HCT116 (cell line): Measurements from ENCODE around the gene SETD2. TPM values are rescaled to one million over a fixed set of nuclear protein-coding genes. Genes with fewer than 3 reads are reported as not detected.

Experiments
- ATAC-seq: fragments of 200-7000 bp; cut with Tn5 transposase; 2 replicates; pipeline ENCODE4 v1.9.1; 2020; ENCODE audit warnings: mild to moderate bottlenecking, moderate library complexity
- BruUV-seq: library from RNA; stranded (reverse); fragments of 400-500 nt; replicated peaks from 2 replicates; lab custom pipeline; 2021; lab: Mats Ljungman, UMichigan
- CTCF ChIA-PET: fragments of 300-600 bp; sonication (Branson Sonifier 250); formaldehyde crosslinking; loops from one replicate; lab custom pipeline; 2021; ENCODE audit warnings: antibody characterized with exemption; lab: Charles Lee
- POLR2A ChIA-PET: fragments of 300-600, 350-600 bp; sonication (Branson Sonifier 250); formaldehyde crosslinking; loops from one replicate; lab custom pipeline; 2021; ENCODE audit warnings: antibody characterized with exemption; lab: Charles Lee
- RAD21 ChIA-PET, 2 experiments: fragments of 300-600 bp; sonication (Branson Sonifier 250); formaldehyde crosslinking; loops; one replicate each; lab custom pipeline; 2023; ENCODE audit warnings: low total read pairs in 2 of 2; ENCODE audit not compliant: uncharacterized antibody in 2 of 2, unreplicated experiment in 2 of 2, low non-redundant PET in 1 of 2; lab: Charles Lee
- DNase-seq: peaks from one replicate; pipeline ENCODE4 v3.0.0-alpha.2; 2010; ENCODE audit warnings: low read depth, low spot score
- H2AFZ ChIP-seq: fragments of 200-600 bp; shearing (Covaris generic), sonication (generic); 2 replicates; pipeline ENCODE4 v1.6.1; 2017; ENCODE audit warnings: low read depth, mixed run types, mixed read lengths, antibody characterized with exemption, low read length; ENCODE audit not compliant: poor library complexity, severe bottlenecking
- H3K27ac ChIP-seq: 2 replicates; pipeline ENCODE4 v1.5.1; 2012; ENCODE audit warnings: low read depth, low read length
- H3K27me3 ChIP-seq: fragments of 200-600 bp; sonication (generic); 2 replicates; pipeline ENCODE4 v1.6.1; 2016; ENCODE audit warnings: mixed run types, low read length, mixed read lengths; ENCODE audit not compliant: insufficient read depth
- H3K36me3 ChIP-seq, 2 experiments: fragments of 200-500 bp in 1 of 2; fragments of 200-600 bp in 1 of 2; sonication (Bioruptor generic) in 1 of 2; sonication (generic) in 1 of 2; 2 replicates each; pipeline versions ENCODE4 v1.5.1 to v1.6.1; 2014 to 2016; ENCODE audit warnings: low read length in 2 of 2, inconsistent platforms in 1 of 2, mixed read lengths in 1 of 2, mixed run types in 1 of 2; ENCODE audit not compliant: insufficient read depth in 2 of 2, control insufficient read depth in 1 of 2
- H3K4me1 ChIP-seq, 2 experiments: fragments of 200-600 bp in 1 of 2; sonication (generic) in 1 of 2; 2 replicates each; pipeline versions ENCODE4 v1.5.1 to v1.6.1; 2012 to 2017; ENCODE audit warnings: low read length in 2 of 2, inconsistent platforms in 1 of 2, mild to moderate bottlenecking in 1 of 2, mixed read lengths in 1 of 2, mixed run types in 1 of 2, moderate library complexity in 1 of 2; ENCODE audit not compliant: insufficient read depth in 2 of 2, control insufficient read depth in 1 of 2
- H3K4me2 ChIP-seq: fragments of 200-600 bp; sonication (generic); 2 replicates; pipeline ENCODE4 v1.6.1; 2017; ENCODE audit warnings: mixed run types, low read length, mixed read lengths
- H3K4me3 ChIP-seq, 2 experiments: fragments of 200-600 bp in 1 of 2; sonication (generic) in 1 of 2; replicated peaks in 1 of 2; 2 replicates each; pipeline ENCODE4 v1.5.1; 2011 to 2016; ENCODE audit warnings: low read length in 2 of 2, control low read depth in 1 of 2, low read depth in 1 of 2, mild to moderate bottlenecking in 1 of 2, mixed read lengths in 1 of 2, mixed run types in 1 of 2
- H3K79me2 ChIP-seq: fragments of 200-600 bp; sonication (generic); 2 replicates; pipeline ENCODE4 v1.6.1; 2017; ENCODE audit warnings: mild to moderate bottlenecking, mixed run types, low read length, moderate library complexity, mixed read lengths; ENCODE audit not compliant: insufficient read depth
- H3K9ac ChIP-seq: fragments of 200-600 bp; sonication (generic); 2 replicates; pipeline ENCODE4 v1.6.1; 2016; ENCODE audit warnings: low read length, mixed read lengths
- H3K9me2 ChIP-seq: fragments of 200-600 bp; sonication (generic), shearing (Covaris generic); 2 replicates; pipeline ENCODE4 v1.6.1; 2017; ENCODE audit warnings: mixed run types, mild to moderate bottlenecking, moderate library complexity; ENCODE audit not compliant: insufficient read depth
- H3K9me3 ChIP-seq, 2 experiments: fragments of 200-500 bp in 1 of 2; fragments of 200-600 bp in 1 of 2; sonication (Bioruptor generic) in 1 of 2; sonication (generic) in 1 of 2; 2 replicates each; pipeline ENCODE4 v1.6.1; 2014 to 2017; ENCODE audit warnings: low read length in 2 of 2, mixed read lengths in 2 of 2, inconsistent platforms in 1 of 2, low read depth in 1 of 2, mild to moderate bottlenecking in 1 of 2, mixed run types in 1 of 2, moderate library complexity in 1 of 2; ENCODE audit not compliant: control insufficient read depth in 1 of 2, insufficient read depth in 1 of 2
- H4K20me1 ChIP-seq: fragments of 200-600 bp; sonication (generic), shearing (Covaris generic); 2 replicates; pipeline ENCODE4 v1.6.1; 2017; ENCODE audit warnings: mixed run types, mild to moderate bottlenecking, moderate library complexity; ENCODE audit not compliant: insufficient read depth
- CBX3 ChIP-seq: IDR thresholded peaks from 2 replicates; pipeline ENCODE4 v1.6.1; 2012; ENCODE audit warnings: low read depth
- CEBPB ChIP-seq: IDR thresholded peaks from 2 replicates; pipeline ENCODE4 v1.6.1; 2012; ENCODE audit warnings: low read depth
- EGR1 ChIP-seq: IDR thresholded peaks from 2 replicates; pipeline ENCODE4 v1.6.1; 2012; ENCODE audit warnings: low read depth
- ELF1 ChIP-seq: IDR thresholded peaks from 2 replicates; pipeline ENCODE4 v1.6.1; 2012; ENCODE audit warnings: low read depth, borderline replicate concordance
- EZH2 ChIP-seq: fragments of 200-600 bp; sonication (generic); IDR thresholded peaks from 2 replicates; pipeline ENCODE4 v1.6.1; 2017; ENCODE audit warnings: antibody characterized with exemption, mixed run types
- FOSL1 ChIP-seq: IDR thresholded peaks from 2 replicates; pipeline ENCODE4 v1.6.1; 2012; ENCODE audit warnings: low read depth
- JUND ChIP-seq: IDR thresholded peaks from 2 replicates; pipeline ENCODE4 v1.6.1; 2012
- POLR2AphosphoS5 ChIP-seq: IDR thresholded peaks from 2 replicates; pipeline ENCODE4 v1.6.1; 2011; ENCODE audit warnings: mild to moderate bottlenecking, low read depth, low read length, moderate library complexity
- RAD21 ChIP-seq: IDR thresholded peaks from 2 replicates; pipeline ENCODE4 v1.6.1; 2012; ENCODE audit warnings: low read depth, mild to moderate bottlenecking
- SIN3A ChIP-seq: IDR thresholded peaks from 2 replicates; pipeline ENCODE4 v1.6.1; 2012; ENCODE audit warnings: low read depth
- SRF ChIP-seq: IDR thresholded peaks from 2 replicates; pipeline ENCODE4 v1.6.1; 2012; ENCODE audit warnings: low read depth
- ZFX ChIP-seq: fragments of 450-650 bp; IDR thresholded peaks from 2 replicates; pipeline ENCODE4 v1.6.1; 2017
- intact Hi-C: fragments of 100-400 bp; cut with micrococcal nuclease; formaldehyde crosslinking; loops from 2 replicates; pipeline ENCODE4 v1.10.0; 2022
- total RNA-seq: library from RNA; stranded (reverse); gene quantifications from one replicate; pipeline ENCODE4 v1.2.1, GENCODE V29; 2021; ENCODE audit not compliant: unreplicated experiment
- TF ChIP-seq, protein P1 (sequence below): IDR thresholded peaks from 2 replicates; pipeline ENCODE4 v1.6.1; 2012; ENCODE audit warnings: low read depth
- TF ChIP-seq, protein P2 (sequence below): IDR thresholded peaks from 2 replicates; pipeline ENCODE4 v1.6.1; 2011; ENCODE audit warnings: mild to moderate bottlenecking, low read length, moderate library complexity; ENCODE audit not compliant: insufficient replicate concordance; ENCODE audit errors: extremely low read depth
- TF ChIP-seq, protein P3 (sequence below): IDR thresholded peaks from 2 replicates; pipeline ENCODE4 v1.6.1; 2012
- TF ChIP-seq, protein P4 (sequence below): IDR thresholded peaks from 2 replicates; pipeline ENCODE4 v1.6.1; 2012

The SETD2 gene
- total RNA-seq, 1 experiment from 2014 or later = 33.0 TPM

DNA sequence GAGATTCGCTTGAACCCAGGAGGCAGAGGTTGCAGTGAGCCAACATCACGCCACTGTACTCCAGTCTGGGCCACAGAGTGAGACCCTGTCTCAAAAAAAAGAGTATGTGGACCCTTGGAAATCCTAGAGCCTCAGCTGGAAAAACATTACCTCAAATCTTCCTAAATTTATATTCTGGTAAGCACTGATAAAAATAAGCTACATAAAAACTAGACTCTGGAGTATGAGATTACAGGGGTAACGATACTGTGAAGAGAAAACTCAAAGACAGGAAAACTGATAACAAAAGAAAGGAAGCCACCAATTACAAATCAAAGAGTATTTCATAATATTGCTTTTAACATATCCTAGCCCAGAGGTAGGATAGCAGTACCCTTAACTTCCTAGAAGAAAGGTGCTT lies 30.3 kb downstream of the SETD2 start:
- H3K9me3 ChIP-seq = no peaks in the 10 kb centered on the region
- ChIA-PET POLR2A (no interaction called here), RAD21 (no interaction called here)
- no peak overlapping the region for H3K4me3 ChIP-seq
- no peak overlapping the region for H3K27ac ChIP-seq
- no peaks in the 10 kb centered on the region for H3K27me3 ChIP-seq
- H3K36me3 ChIP-seq = no peaks in the 10 kb centered on the region
- H3K9me2 ChIP-seq = no peaks in the 10 kb centered on the region
- peaks cover 19% of the 10 kb centered on the region; the same call in 1 of the 2 replicates for H4K20me1 ChIP-seq
- ATAC-seq = no peak
- no peak overlapping the region for H3K9ac ChIP-seq
- no peak overlapping the region for H3K4me2 ChIP-seq
- H2AFZ ChIP-seq = no peak overlapping the region
- peaks cover 93% of the 10 kb centered on the region for H3K79me2 ChIP-seq
- no peaks in the 10 kb centered on the region for H3K4me1 ChIP-seq
- intact Hi-C loops = no loop called here
- TF ChIP-seq CBX3 = no peak
- TF ChIP-seq ZFX = no peak
- TF ChIP-seq, protein P1, sequence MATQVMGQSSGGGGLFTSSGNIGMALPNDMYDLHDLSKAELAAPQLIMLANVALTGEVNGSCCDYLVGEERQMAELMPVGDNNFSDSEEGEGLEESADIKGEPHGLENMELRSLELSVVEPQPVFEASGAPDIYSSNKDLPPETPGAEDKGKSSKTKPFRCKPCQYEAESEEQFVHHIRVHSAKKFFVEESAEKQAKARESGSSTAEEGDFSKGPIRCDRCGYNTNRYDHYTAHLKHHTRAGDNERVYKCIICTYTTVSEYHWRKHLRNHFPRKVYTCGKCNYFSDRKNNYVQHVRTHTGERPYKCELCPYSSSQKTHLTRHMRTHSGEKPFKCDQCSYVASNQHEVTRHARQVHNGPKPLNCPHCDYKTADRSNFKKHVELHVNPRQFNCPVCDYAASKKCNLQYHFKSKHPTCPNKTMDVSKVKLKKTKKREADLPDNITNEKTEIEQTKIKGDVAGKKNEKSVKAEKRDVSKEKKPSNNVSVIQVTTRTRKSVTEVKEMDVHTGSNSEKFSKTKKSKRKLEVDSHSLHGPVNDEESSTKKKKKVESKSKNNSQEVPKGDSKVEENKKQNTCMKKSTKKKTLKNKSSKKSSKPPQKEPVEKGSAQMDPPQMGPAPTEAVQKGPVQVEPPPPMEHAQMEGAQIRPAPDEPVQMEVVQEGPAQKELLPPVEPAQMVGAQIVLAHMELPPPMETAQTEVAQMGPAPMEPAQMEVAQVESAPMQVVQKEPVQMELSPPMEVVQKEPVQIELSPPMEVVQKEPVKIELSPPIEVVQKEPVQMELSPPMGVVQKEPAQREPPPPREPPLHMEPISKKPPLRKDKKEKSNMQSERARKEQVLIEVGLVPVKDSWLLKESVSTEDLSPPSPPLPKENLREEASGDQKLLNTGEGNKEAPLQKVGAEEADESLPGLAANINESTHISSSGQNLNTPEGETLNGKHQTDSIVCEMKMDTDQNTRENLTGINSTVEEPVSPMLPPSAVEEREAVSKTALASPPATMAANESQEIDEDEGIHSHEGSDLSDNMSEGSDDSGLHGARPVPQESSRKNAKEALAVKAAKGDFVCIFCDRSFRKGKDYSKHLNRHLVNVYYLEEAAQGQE = no peak
- TF ChIP-seq POLR2AphosphoS5 = no peak
- TF ChIP-seq EZH2 = no peak
- no peak for TF ChIP-seq SRF
- no peak for TF ChIP-seq RAD21
- no peak for TF ChIP-seq EGR1
- TF ChIP-seq FOSL1 = no peak
- TF ChIP-seq SIN3A = no peak
- TF ChIP-seq JUND = no peak
- TF ChIP-seq, protein P2, sequence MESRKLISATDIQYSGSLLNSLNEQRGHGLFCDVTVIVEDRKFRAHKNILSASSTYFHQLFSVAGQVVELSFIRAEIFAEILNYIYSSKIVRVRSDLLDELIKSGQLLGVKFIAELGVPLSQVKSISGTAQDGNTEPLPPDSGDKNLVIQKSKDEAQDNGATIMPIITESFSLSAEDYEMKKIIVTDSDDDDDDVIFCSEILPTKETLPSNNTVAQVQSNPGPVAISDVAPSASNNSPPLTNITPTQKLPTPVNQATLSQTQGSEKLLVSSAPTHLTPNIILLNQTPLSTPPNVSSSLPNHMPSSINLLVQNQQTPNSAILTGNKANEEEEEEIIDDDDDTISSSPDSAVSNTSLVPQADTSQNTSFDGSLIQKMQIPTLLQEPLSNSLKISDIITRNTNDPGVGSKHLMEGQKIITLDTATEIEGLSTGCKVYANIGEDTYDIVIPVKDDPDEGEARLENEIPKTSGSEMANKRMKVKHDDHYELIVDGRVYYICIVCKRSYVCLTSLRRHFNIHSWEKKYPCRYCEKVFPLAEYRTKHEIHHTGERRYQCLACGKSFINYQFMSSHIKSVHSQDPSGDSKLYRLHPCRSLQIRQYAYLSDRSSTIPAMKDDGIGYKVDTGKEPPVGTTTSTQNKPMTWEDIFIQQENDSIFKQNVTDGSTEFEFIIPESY = no peak
- no peak for TF ChIP-seq CEBPB
- TF ChIP-seq, protein P3, sequence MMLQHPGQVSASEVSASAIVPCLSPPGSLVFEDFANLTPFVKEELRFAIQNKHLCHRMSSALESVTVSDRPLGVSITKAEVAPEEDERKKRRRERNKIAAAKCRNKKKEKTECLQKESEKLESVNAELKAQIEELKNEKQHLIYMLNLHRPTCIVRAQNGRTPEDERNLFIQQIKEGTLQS = no peak
- TF ChIP-seq, protein P4, sequence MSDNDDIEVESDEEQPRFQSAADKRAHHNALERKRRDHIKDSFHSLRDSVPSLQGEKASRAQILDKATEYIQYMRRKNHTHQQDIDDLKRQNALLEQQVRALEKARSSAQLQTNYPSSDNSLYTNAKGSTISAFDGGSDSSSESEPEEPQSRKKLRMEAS = no peak
- TF ChIP-seq ELF1 = no peak
- TF ChIP-seq, all 23 proteins: peak for 0
- CTCF ChIA-PET = no interaction called here
- BruUV-seq = no TSS peak
- DNase-seq = no peak
